Type B pancreatic cell (in vitro differentiated cells): Measurements from ENCODE around the gene KLF15. TPM values are rescaled to one million over a fixed set of nuclear protein-coding genes. Genes with fewer than 3 reads are reported as not detected.

Experiments
- DNase-seq: peaks from one replicate; pipeline ENCODE4 v3.0.0; 2021; ENCODE audit warnings: mixed read lengths; ENCODE audit not compliant: unreplicated experiment; ENCODE audit errors: extremely low spot score
- H3K27ac Mint-ChIP-seq: 2 replicates; pipeline ENCODE4 v1.8.0; 2021; ENCODE audit warnings: mild to moderate bottlenecking, mixed read lengths
- H3K27me3 Mint-ChIP-seq: 2 replicates; pipeline ENCODE4 v1.8.0; 2021; ENCODE audit warnings: mixed read lengths
- H3K36me3 Mint-ChIP-seq: 2 replicates; pipeline ENCODE4 v1.8.0; 2021; ENCODE audit warnings: mixed read lengths
- H3K4me1 Mint-ChIP-seq: one replicate; pipeline ENCODE4 v1.8.0; 2021; ENCODE audit warnings: mixed read lengths; ENCODE audit not compliant: unreplicated experiment
- H3K4me3 Mint-ChIP-seq: 2 replicates; pipeline ENCODE4 v1.8.0; 2021; ENCODE audit warnings: mild to moderate bottlenecking, mixed read lengths
- H3K9me3 Mint-ChIP-seq: 2 replicates; pipeline ENCODE4 v1.8.0; 2021; ENCODE audit warnings: mixed read lengths
- total RNA-seq: library from RNA; stranded (reverse); gene quantifications from 2 replicates; pipeline ENCODE4 v1.2.1, GENCODE V29; 2021; ENCODE audit warnings: low replicate concordance
- TF ChIP-seq, protein P1 (sequence below): fragments of 200-600 bp; sonication (generic); conservative IDR thresholded peaks from 2 replicates; pipeline ENCODE4 v1.5.0; 2021; ENCODE audit warnings: antibody characterized with exemption, mild to moderate bottlenecking

KLF15 gene
- total RNA-seq, 1 donor from 2014 or later: 7.9 TPM

DNA sequence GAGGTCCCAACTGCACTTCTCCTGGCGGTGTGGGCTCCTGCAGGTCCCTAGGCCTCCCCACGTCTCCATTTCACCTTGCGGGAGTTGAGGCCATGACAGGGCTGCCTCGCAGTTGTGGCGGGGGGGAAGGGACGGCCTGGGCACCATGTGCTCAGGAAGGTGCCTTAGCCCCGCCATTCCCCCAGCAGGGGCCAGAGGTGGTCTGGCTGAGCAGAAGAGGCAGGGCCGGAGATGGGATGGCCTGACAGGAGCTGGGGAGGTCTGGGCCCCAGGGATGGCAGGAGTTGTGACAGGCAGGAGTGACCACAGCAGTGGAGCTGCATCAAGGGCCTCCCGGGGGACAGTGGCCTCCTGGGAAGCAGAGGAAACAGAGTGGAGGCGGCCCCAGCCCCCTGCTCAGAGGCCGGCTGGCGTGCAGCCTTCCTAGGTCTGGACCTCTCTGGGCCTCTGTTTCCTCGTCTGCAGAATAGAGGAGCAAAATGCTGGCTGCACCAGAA lies 18.7 kb upstream of the KLF15 start:
- Mint-ChIP-seq H3K9me3 (no peaks in the 10 kb centered on the region), H3K4me3 (no peak overlapping the region), H3K27ac (no peak overlapping the region), H3K27me3 (peaks cover 8% of the 10 kb centered on the region), H3K36me3 (no peaks in the 10 kb centered on the region), H3K4me1 (peaks cover 8% of the 10 kb centered on the region)
- TF ChIP-seq, protein P1, sequence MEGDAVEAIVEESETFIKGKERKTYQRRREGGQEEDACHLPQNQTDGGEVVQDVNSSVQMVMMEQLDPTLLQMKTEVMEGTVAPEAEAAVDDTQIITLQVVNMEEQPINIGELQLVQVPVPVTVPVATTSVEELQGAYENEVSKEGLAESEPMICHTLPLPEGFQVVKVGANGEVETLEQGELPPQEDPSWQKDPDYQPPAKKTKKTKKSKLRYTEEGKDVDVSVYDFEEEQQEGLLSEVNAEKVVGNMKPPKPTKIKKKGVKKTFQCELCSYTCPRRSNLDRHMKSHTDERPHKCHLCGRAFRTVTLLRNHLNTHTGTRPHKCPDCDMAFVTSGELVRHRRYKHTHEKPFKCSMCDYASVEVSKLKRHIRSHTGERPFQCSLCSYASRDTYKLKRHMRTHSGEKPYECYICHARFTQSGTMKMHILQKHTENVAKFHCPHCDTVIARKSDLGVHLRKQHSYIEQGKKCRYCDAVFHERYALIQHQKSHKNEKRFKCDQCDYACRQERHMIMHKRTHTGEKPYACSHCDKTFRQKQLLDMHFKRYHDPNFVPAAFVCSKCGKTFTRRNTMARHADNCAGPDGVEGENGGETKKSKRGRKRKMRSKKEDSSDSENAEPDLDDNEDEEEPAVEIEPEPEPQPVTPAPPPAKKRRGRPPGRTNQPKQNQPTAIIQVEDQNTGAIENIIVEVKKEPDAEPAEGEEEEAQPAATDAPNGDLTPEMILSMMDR: no peak
- DNase-seq: no peak

GRCh38 chr3:126373682-126374601 lies 16.7 kb upstream of the KLF15 start:
- Mint-ChIP-seq H3K36me3 (no peaks in the 10 kb centered on the region), H3K27ac (no peak overlapping the region), H3K27me3 (peaks cover 7% of the 10 kb centered on the region), H3K4me1 (peaks cover 8% of the 10 kb centered on the region), H3K9me3 (no peaks in the 10 kb centered on the region), H3K4me3 (no peak overlapping the region)
- TF ChIP-seq, protein P1: no peak
- no peak for DNase-seq

- peaks cover 8% of the 10 kb centered on the region for H3K4me1 Mint-ChIP-seq
- H3K36me3 Mint-ChIP-seq: no peaks in the 10 kb centered on the region
- no peak for DNase-seq
- no peak overlapping the region for H3K27ac Mint-ChIP-seq
- H3K9me3 Mint-ChIP-seq: no peaks in the 10 kb centered on the region
- TF ChIP-seq, protein P1: no peak
- H3K27me3 Mint-ChIP-seq: peaks cover 3% of the 10 kb centered on the region
- H3K4me3 Mint-ChIP-seq: no peak overlapping the region
Measured at GRCh38 chr3:126373146-126373613, 16.0 kb upstream of the KLF15 start.

- no peak for DNase-seq
- Mint-ChIP-seq H3K27ac (no peak overlapping the region), H3K4me1 (peaks cover 8% of the 10 kb centered on the region), H3K27me3 (peaks cover 3% of the 10 kb centered on the region), H3K4me3 (no peak overlapping the region), H3K9me3 (no peaks in the 10 kb centered on the region), H3K36me3 (no peaks in the 10 kb centered on the region)
- TF ChIP-seq, protein P1: no peak
Measured at GRCh38 chr3:126372413-126373145, 15.4 kb upstream of the KLF15 start.

- H3K27ac Mint-ChIP-seq: no peak overlapping the region
- H3K27me3 Mint-ChIP-seq: peaks cover 3% of the 10 kb centered on the region
- peaks cover under 1% of the 10 kb centered on the region for H3K4me1 Mint-ChIP-seq
- H3K4me3 Mint-ChIP-seq: no peak overlapping the region
- no peak for DNase-seq
- H3K9me3 Mint-ChIP-seq: no peaks in the 10 kb centered on the region
- H3K36me3 Mint-ChIP-seq: no peaks in the 10 kb centered on the region
- TF ChIP-seq, protein P1: no peak
Measured at GRCh38 chr3:126371096-126371705, 14.0 kb upstream of the KLF15 start.
